Thyroid gland (tissue), 4 donors: ENCODE measurements around the gene NENF. TPM values are rescaled to one million over a fixed set of nuclear protein-coding genes. Genes with fewer than 3 reads are reported as not detected.
A peak's percentile ranks its signal among the peaks of the same experiment; 100 is the strongest.

Experiments used
- DNase-seq, 2 donors: peaks; one replicate each; pipeline ENCODE4 v3.0.0-alpha.2; 2019
- H3K27ac ChIP-seq, 3 donors: fragments of 200-600 bp; sonication (generic); 1 replicate in 2 of 3; 2 replicates in 1 of 3; pipeline ENCODE4 v1.5.1; 2016 to 2019; ENCODE audit warnings: mild to moderate bottlenecking in 1 of 3, moderate library complexity in 1 of 3
- H3K27me3 ChIP-seq: fragments of 200-600 bp; sonication (generic); one replicate; pipeline ENCODE4 v1.5.1; 2019
- H3K36me3 ChIP-seq, 2 donors: fragments of 200-600 bp; sonication (generic); one replicate each; pipeline ENCODE4 v1.5.1; 2016 to 2019
- H3K4me1 ChIP-seq, 2 donors: fragments of 200-600 bp; sonication (generic); one replicate each; pipeline ENCODE4 v1.5.1; 2017 to 2019
- H3K4me3 ChIP-seq, 3 donors: fragments of 200-600 bp; sonication (generic); replicated peaks in 1 of 3; 1 replicate in 2 of 3; 2 replicates in 1 of 3; pipeline ENCODE4 v1.5.1; 2016; ENCODE audit warnings: mild to moderate bottlenecking in 1 of 3
- H3K9me3 ChIP-seq: fragments of 200-600 bp; sonication (generic); one replicate; pipeline ENCODE4 v1.5.1; 2017
- CTCF ChIP-seq, 6 experiments: fragments of 200-600 bp in 3 of 6; fragments of 450-650 bp in 3 of 6; sonication (generic) in 3 of 6; IDR thresholded peaks; one replicate each; pipeline ENCODE4 v1.5.1; 2016 to 2019; ENCODE audit warnings: antibody characterized with exemption in 6 of 6, mild to moderate bottlenecking in 2 of 6, inconsistent platforms in 1 of 6, moderate library complexity in 1 of 6
- POLR2A ChIP-seq, 2 donors: fragments of 450-650 bp; IDR thresholded peaks; one replicate each; pipeline ENCODE4 v1.6.1; 2017; ENCODE audit warnings: antibody characterized with exemption in 2 of 2, mild to moderate bottlenecking in 2 of 2, moderate library complexity in 1 of 2
- WGBS, 2 donors: methylation state at CpG; one replicate each; pipeline ENCODE4 v1.1.5; 2017; 5-methylcytosine and 5-hydroxymethylcytosine counted together
- intact Hi-C: fragments of 100-400 bp; cut with DNase I; formaldehyde crosslinking; loops from one replicate; pipeline ENCODE4 v1.15.1; 2023
- total RNA-seq, 4 donors: library from RNA; depleted of rRNA; stranded (reverse); fragments of >200 nt; gene quantifications; one replicate each; pipeline ENCODE4 v1.2.3, GENCODE V29; 2016

The NENF gene
- total RNA-seq, 4 donors from 2014 or later: 42.4 to 181 (median 122) TPM

GRCh38 chr1:212454741-212455140 is 22.0 kb downstream of the NENF start:
- Histone ChIP-seq H3K4me3 (no peak overlapping the region), H3K36me3 (no peaks in the 10 kb centered on the region), H3K4me1 (peaks cover 0 to 6% of the 10 kb centered on the region in 2 donors), H3K9me3 (no peaks in the 10 kb centered on the region), H3K27me3 (no peaks in the 10 kb centered on the region), H3K27ac (no peak overlapping the region)
- no peak for DNase-seq
- TF ChIP-seq POLR2A (IDR thresholded peaks at IDR 0.05) (no peak), CTCF (IDR thresholded peaks at IDR 0.05) (no peak)
- intact Hi-C loops: loop anchor here (5.0 to 10.0 kb wide), 3 partner anchors 80 to 780 kb away; partner anchors contain the start of gene NEK2
- 87 to 93% methylated on average over 3 of the region's 3 CpGs for WGBS, 2 donors

GRCh38 chr1:212455401-212455800 is 22.7 kb downstream of the NENF start:
- intact Hi-C loops: loop anchor here (10.0 kb wide), 2 partner anchors 81 to 781 kb away; partner anchors contain the start of gene NEK2
- 88 to 93% methylated on average over 2 of the region's 2 CpGs for WGBS, 2 donors
- Histone ChIP-seq H3K4me3 (no peak overlapping the region), H3K36me3 (no peaks in the 10 kb centered on the region), H3K27me3 (no peaks in the 10 kb centered on the region), H3K4me1 (peaks cover 0 to 6% of the 10 kb centered on the region in 2 donors), H3K9me3 (no peaks in the 10 kb centered on the region), H3K27ac (no peak overlapping the region)
- TF ChIP-seq POLR2A (IDR thresholded peaks at IDR 0.05): no peak
- TF ChIP-seq CTCF (IDR thresholded peaks at IDR 0.05): no peak
- no peak for DNase-seq

- no peaks in the 10 kb centered on the region for H3K27me3 ChIP-seq
- DNase-seq: peak; percentile 86 to 90
- 43 to 44% methylated on average over 10 of the region's 10 CpGs for WGBS, 2 donors
- H3K36me3 ChIP-seq: no peaks in the 10 kb centered on the region
- no peak overlapping the region for H3K4me3 ChIP-seq
- no peaks in the 10 kb centered on the region for H3K9me3 ChIP-seq
- H3K27ac ChIP-seq: no peak overlapping the region
- TF ChIP-seq POLR2A (IDR thresholded peaks at IDR 0.05): no peak
- peak; percentile 89 to 99 (median 94) for TF ChIP-seq CTCF (IDR thresholded peaks at IDR 0.05)
- H3K4me1 ChIP-seq: peaks cover 0 to 6% of the 10 kb centered on the region in 2 donors
- intact Hi-C loops: loop anchor here (10.0 kb wide), 2 partner anchors 81 to 781 kb away; partner anchors contain the start of gene NEK2
Observed at GRCh38 chr1:212455803-212456528, 23.2 kb downstream of the NENF start.

GRCh38 chr1:212457740-212458338 is 25.1 kb downstream of the NENF start:
- TF ChIP-seq POLR2A (IDR thresholded peaks at IDR 0.05): no peak
- TF ChIP-seq CTCF (IDR thresholded peaks at IDR 0.05): peak in 2 of 6 experiments; percentile 37 to 41
- WGBS, 2 donors: 42 to 49% methylated on average over 8 of the region's 8 CpGs
- no peak overlapping the region for H3K4me3 ChIP-seq
- no peaks in the 10 kb centered on the region for H3K27me3 ChIP-seq
- H3K27ac ChIP-seq: no peak overlapping the region
- peak in 1 of 2 donors; percentile 18 for DNase-seq
- intact Hi-C loops: loop anchor here (10.0 kb wide), 2 partner anchors 83 to 783 kb away; partner anchors contain the start of gene NEK2
- H3K36me3 ChIP-seq: no peaks in the 10 kb centered on the region
- peaks cover 0 to 6% of the 10 kb centered on the region in 2 donors for H3K4me1 ChIP-seq
- no peaks in the 10 kb centered on the region for H3K9me3 ChIP-seq

GRCh38 chr1:212458817-212459216 is 26.1 kb downstream of the NENF start:
- intact Hi-C loops: loop anchor here (10.0 kb wide), 2 partner anchors 84 to 784 kb away; partner anchors contain the start of gene NEK2
- 21 to 27% methylated on average over 1 of the region's 1 CpG for WGBS, 2 donors
- no peak overlapping the region for H3K27ac ChIP-seq

More at GRCh38 chr1:212458817-212459216, 26.1 kb downstream of the NENF start:
- no peaks in the 10 kb centered on the region for H3K27me3 ChIP-seq
- no peak for TF ChIP-seq CTCF (IDR thresholded peaks at IDR 0.05)
- no peak for TF ChIP-seq POLR2A (IDR thresholded peaks at IDR 0.05)
- DNase-seq: no peak
- no peak overlapping the region for H3K4me3 ChIP-seq
- H3K9me3 ChIP-seq: no peaks in the 10 kb centered on the region
- peaks cover 0 to 6% of the 10 kb centered on the region in 2 donors for H3K4me1 ChIP-seq
- H3K36me3 ChIP-seq: no peaks in the 10 kb centered on the region
